HG02870 (cell line): ENCODE results near the gene CARD9.

ENCODE experiments used
- ATAC-seq: cut with Tn5 transposase; IDR thresholded peaks from one replicate; pipeline ENCODE4 v1.9.1; 2021; ENCODE audit warnings: mild to moderate bottlenecking, moderate library complexity; ENCODE audit not compliant: unreplicated experiment

CARD9 gene

GRCh38 chr9:136402067-136402466 lies 28.6 kb upstream of the CARD9 start:
- no peak for ATAC-seq

DNA sequence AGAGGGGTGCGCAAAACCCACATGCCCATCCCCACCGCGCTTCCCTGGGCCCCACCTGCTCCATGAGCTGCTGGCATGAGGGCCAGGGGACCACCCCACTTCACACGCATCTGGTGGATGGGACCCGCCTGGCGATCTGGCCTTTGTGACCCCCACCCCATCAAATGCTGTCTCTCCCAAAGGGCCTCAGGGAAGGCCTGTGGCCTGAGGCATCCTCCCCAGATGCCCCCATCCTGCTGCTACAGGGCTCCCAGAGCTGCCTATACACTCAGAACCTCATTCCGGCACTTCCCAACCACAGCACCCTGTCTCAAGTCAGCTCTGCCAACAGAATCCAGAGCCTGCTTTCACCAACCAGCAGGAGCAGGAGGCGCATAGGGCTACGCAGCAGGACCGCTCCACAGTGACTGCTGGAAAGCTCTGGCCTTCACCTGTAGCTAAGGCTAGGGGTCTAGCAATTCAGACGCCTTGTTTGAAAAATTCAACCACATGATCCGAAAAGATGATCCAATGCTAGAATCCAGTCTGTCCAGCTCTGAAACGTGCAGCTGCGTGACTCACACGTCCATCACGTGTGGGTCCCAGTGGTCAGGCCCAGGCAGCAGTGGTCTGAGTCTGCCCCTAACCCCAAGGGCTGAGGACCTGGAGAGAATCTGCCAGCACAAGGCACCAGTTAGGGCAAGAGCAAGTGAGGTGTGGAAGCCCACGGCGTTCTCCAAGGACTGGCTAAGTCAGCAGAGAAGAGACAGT lies 27.9 kb upstream of the CARD9 start:
- no peak for ATAC-seq

GRCh38 chr9:136400038-136400834 lies 26.8 kb upstream of the CARD9 start, which contains the start of gene SNAPC4:
Gene SNAPC4 (minus strand): TSS chr9:136400170. CDS start chr9:136398428, 1,742 bp downstream.
- peak; percentile 52 for ATAC-seq

GRCh38 chr9:136399176-136400037 lies 25.9 kb upstream of the CARD9 start:
- no peak for ATAC-seq

- ATAC-seq: no peak
Measured at GRCh38 chr9:136398286-136398685, 24.8 kb upstream of the CARD9 start.

- ATAC-seq: no peak
Measured at GRCh38 chr9:136397643-136398042, 24.2 kb upstream of the CARD9 start.

GRCh38 chr9:136396219-136396515 lies 22.7 kb upstream of the CARD9 start:
- no peak for ATAC-seq

- ATAC-seq: no peak
Measured at GRCh38 chr9:136395345-136396218, 22.1 kb upstream of the CARD9 start.

DNA sequence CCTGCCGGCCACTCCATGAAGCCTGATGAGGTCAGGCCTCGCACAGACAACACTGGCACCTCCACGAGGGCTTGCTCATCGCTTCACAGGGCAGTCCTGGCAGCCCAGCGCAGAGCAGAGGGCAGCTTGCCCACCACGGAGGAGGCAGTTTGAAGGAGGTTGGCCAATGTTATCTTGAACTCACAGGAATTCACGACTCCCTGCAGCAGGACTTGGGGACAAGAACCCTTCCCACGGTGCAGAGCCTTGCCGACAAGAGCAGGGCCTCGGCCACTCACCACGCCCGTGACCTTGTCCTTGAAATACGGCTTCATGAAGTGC lies 21.5 kb upstream of the CARD9 start:
- no peak for ATAC-seq

DNA sequence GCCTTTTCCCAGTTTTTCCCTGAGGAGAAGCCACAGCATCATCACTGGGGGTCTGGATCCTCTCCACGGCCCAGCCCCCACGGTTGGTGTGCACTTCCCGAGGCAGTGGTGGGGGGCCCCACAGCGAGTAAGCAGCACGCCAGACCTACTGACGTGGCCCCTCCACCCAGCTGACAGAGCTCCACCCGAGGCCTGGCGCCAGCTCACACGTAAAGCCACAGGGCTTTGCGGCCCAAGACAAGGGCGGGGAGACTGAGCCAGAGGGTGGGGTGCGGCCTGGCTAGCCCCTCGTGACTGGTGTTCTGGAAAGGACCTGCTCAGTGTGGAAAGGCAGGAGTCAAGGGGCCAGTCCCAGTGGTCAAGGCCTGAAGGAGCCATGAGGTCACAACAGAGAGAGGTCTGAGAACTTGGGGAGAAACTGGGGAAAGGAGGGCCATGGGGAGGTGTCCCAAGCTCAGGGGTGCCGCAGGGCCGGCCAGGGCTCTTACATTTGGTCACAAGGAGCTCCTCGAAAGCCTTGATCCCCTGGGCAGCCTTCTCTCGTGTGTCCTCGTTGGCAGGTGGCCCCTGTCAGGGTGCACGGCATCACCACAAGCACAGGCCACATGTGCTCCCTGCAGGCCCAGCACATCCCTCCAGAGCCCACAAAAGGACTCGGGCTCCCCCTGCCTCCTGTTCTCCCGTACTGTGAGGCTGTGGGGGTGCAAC lies 21.0 kb upstream of the CARD9 start:
- no peak for ATAC-seq

GRCh38 chr9:136393531-136393930 lies 20.1 kb upstream of the CARD9 start:
- no peak for ATAC-seq

DNA sequence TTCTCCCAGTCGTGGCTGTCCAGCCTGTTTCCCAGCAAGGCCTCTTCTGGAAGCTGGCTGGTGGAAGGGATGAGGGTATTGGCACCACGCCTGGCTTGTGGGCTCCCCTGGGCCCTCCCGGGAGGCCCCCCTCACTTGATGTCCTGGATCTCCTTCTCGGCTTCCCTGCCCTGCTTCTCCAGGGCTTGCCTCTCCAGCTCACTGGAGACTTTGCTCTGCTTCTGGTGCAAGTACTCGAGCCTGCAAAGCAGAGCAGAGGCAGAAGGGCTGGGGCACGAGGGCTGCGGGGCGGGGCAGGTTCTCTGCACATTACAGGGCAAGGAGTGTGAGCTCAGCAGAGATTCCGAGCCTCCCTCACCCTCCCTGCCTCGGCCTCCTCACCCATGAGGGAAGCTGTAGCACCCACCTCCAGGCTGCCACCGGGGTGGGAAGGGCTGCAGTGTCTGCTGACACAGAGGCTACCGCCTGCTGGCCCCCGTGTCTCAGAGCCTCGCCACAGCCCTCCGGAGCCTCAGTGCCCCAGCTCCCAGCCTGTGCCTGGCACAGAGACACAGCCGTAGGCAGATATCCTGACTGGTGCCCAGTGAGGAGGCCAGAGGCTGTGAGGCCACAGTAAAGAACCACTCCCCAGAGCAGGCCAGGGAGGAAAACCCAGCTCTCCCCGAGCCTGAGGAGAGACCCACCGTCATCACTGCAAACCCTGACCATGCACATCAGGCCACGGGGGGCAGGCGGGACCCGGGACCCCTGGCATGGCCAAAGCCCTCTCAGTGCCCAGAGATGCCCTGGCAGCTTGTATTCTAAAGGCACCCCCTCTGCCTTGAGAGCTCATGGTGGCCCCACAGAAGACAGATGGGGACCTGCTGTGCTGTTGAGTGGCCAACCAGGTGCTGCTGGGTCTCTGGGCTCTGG lies 19.3 kb upstream of the CARD9 start:
- ATAC-seq: no peak

DNA sequence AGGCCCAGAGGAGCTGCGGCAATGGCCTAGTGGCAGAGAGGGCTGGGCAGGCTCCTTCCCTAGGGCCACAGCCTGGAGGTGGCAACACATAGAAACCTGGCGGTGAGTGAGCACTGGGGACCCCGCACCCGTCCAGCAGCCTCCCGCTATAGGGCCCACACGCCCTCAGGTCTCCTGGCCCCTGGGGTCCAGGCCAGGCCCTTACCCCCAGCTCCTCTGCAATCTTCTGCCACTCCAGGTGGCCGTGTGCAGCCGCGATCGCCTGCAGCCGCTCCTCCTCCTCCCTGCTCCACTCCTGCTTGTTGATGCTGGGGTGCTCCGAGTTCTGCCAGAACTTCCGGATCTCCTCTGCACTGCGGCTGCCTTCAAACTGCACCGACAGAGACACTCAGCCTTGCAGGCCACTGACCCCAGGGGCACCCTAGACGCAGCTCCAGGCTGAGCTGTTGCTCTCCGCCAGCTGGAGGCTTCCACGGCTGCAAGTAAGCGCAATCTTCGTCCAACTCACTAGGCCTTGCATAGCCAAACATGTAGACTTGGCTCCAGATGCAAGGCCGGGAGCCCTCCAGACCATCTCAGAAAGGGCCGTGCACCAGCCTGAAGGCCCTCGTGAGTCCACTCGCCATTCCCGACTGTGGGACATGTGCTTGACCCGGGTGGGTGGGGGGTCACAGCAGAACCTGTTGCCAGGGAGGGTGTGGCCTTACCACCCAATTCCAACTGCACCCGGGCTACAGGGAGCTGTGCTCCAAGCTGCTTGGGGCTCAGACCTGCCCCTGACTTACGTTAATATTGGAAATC lies 18.5 kb upstream of the CARD9 start:
- no peak for ATAC-seq

- ATAC-seq: no peak
Measured at GRCh38 chr9:136389396-136389795, 15.9 kb upstream of the CARD9 start.

- ATAC-seq: no peak
Measured at GRCh38 chr9:136387217-136387616, 13.7 kb upstream of the CARD9 start.

DNA sequence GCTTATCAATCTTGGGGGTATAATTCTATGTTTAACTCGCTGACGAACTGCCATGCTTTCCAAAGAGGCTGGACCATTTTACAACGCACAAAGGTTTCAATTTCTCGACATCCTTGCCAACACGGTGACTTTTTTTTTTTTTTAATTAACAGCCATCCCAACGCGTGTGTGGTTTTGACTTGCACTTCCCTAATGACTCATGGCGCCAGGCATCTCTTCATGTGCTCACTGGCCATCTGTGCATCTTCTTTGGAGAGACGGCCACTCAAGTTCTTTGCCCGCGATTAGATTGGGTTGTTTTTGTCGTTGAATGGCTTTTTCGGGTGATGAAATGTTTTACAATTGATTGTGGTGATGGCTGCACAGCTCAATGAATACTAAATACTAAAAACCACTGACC lies 12.5 kb upstream of the CARD9 start:
- ATAC-seq: no peak

DNA sequence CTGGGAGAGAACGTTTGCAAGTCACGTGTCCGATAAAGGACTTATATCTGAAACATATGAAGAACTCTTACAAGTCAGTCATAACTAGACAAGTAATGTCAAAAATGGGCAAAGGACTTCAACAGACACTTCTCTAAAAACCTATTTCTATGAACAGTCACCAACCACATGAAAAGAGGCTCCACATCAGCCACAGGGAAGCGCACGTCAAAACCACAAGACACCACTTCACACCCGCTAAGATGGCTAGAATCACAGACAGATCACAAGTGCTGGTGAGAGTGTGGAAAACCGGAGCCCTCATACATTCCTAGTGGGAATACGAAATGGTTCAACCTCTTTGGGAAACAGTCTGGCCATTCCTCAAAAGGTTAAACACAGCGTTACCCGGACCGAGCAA lies 11.5 kb upstream of the CARD9 start:
- no peak for ATAC-seq

GRCh38 chr9:136383436-136383835 lies 10.0 kb upstream of the CARD9 start:
- ATAC-seq: no peak
